ENCODE results near the gene PRKAR1A. TPM values are rescaled to one million over a fixed set of nuclear protein-coding genes. Genes with fewer than 3 reads are reported as not detected.
"Not testable (repeated sequence)": the region's sequence is repeated elsewhere in the genome, so short reads cannot be mapped to it uniquely, and the experiment has no call there.

PRKAR1A gene
- total RNA-seq, 1 donor from 2014 or later: 226 TPM

GRCh38 chr17:68512960-68513474 is 787 bp downstream of the PRKAR1A start:
- Histone ChIP-seq H3K36me3 (ENCODE audit: control insufficient read depth, insufficient read depth, low read length) (peaks cover 8% of the 10 kb centered on the region), H3K4me3 (ENCODE audit: low read depth, low read length) (peak overlapping the region; percentile 90), H3K27me3 (ENCODE audit: control insufficient read depth, insufficient read depth, low read length) (no peaks in the 10 kb centered on the region)
- no peak for TF ChIP-seq CTCF (IDR thresholded peaks at IDR 0.05; ENCODE audit: insufficient read depth, low read length, severe bottlenecking)
- no peak for FAIRE-seq
- DNase-seq (ENCODE audit: low read depth): peak; percentile 49

GRCh38 chr17:68513932-68514331 is 1.7 kb downstream of the PRKAR1A start:
- H3K4me3 ChIP-seq (ENCODE audit: low read depth, low read length): peak overlapping the region; percentile 90
- no peak for FAIRE-seq
- H3K27me3 ChIP-seq (ENCODE audit: control insufficient read depth, insufficient read depth, low read length): no peaks in the 10 kb centered on the region
- TF ChIP-seq CTCF (IDR thresholded peaks at IDR 0.05; ENCODE audit: insufficient read depth, low read length, severe bottlenecking): no peak
- peaks cover 10% of the 10 kb centered on the region for H3K36me3 ChIP-seq (ENCODE audit: control insufficient read depth, insufficient read depth, low read length)
- DNase-seq (ENCODE audit: low read depth): no peak

- FAIRE-seq: no peak
- peak overlapping the region; percentile 11 for H3K4me3 ChIP-seq (ENCODE audit: low read depth, low read length)
- peak; percentile 86 for DNase-seq (ENCODE audit: low read depth)
- H3K36me3 ChIP-seq (ENCODE audit: control insufficient read depth, insufficient read depth, low read length): peaks cover 11% of the 10 kb centered on the region
- TF ChIP-seq CTCF (IDR thresholded peaks at IDR 0.05; ENCODE audit: insufficient read depth, low read length, severe bottlenecking): no peak
- no peaks in the 10 kb centered on the region for H3K27me3 ChIP-seq (ENCODE audit: control insufficient read depth, insufficient read depth, low read length)
Measured at GRCh38 chr17:68514831-68515635, 2.8 kb downstream of the PRKAR1A start.

GRCh38 chr17:68516732-68517131 is 4.5 kb downstream of the PRKAR1A start:
- Histone ChIP-seq H3K27me3 (ENCODE audit: control insufficient read depth, insufficient read depth, low read length) (no peaks in the 10 kb centered on the region), H3K4me3 (ENCODE audit: low read depth, low read length) (no peak overlapping the region), H3K36me3 (ENCODE audit: control insufficient read depth, insufficient read depth, low read length) (peaks cover 12% of the 10 kb centered on the region)
- DNase-seq (ENCODE audit: low read depth): no peak
- no peak for FAIRE-seq
- no peak for TF ChIP-seq CTCF (IDR thresholded peaks at IDR 0.05; ENCODE audit: insufficient read depth, low read length, severe bottlenecking)

GRCh38 chr17:68517605-68518004 is 5.4 kb downstream of the PRKAR1A start:
- H3K27me3 ChIP-seq (ENCODE audit: control insufficient read depth, insufficient read depth, low read length); DNase-seq (ENCODE audit: low read depth); FAIRE-seq; H3K4me3 ChIP-seq (ENCODE audit: low read depth, low read length): not testable (repeated sequence)
- peaks cover 12% of the 10 kb centered on the region for H3K36me3 ChIP-seq (ENCODE audit: control insufficient read depth, insufficient read depth, low read length)

- TF ChIP-seq CTCF (IDR thresholded peaks at IDR 0.05; ENCODE audit: insufficient read depth, low read length, severe bottlenecking): no peak
- DNase-seq (ENCODE audit: low read depth) (no peak), FAIRE-seq (no peak)
- H3K27me3 ChIP-seq (ENCODE audit: control insufficient read depth, insufficient read depth, low read length): no peaks in the 10 kb centered on the region
- H3K36me3 ChIP-seq (ENCODE audit: control insufficient read depth, insufficient read depth, low read length): peaks cover 14% of the 10 kb centered on the region
- H3K4me3 ChIP-seq (ENCODE audit: low read depth, low read length): no peak overlapping the region
Measured at GRCh38 chr17:68518063-68518815, 6.0 kb downstream of the PRKAR1A start.

- H3K27me3 ChIP-seq (ENCODE audit: control insufficient read depth, insufficient read depth, low read length); DNase-seq (ENCODE audit: low read depth); FAIRE-seq; H3K4me3 ChIP-seq (ENCODE audit: low read depth, low read length): not testable (repeated sequence)
- peaks cover 19% of the 10 kb centered on the region for H3K36me3 ChIP-seq (ENCODE audit: control insufficient read depth, insufficient read depth, low read length)
Measured at GRCh38 chr17:68519051-68519450, 6.8 kb downstream of the PRKAR1A start.
